Activated CD4-positive, alpha-beta memory T cell treated with anti-CD3 and anti-CD28 coated beads for 36 hours (primary cell): ENCODE data around the gene ANKRD13D. TPM values are rescaled to one million over a fixed set of nuclear protein-coding genes. Genes with fewer than 3 reads are reported as not detected.
A peak's percentile ranks its signal among the peaks of the same experiment; 100 is the strongest.

Experiments
- CTCF ChIA-PET: fragments of 350-600 bp; sonication (Branson Sonifier 250); formaldehyde crosslinking; loops from one replicate; lab custom pipeline; 2021; ENCODE audit warnings: antibody characterized with exemption, inconsistent platforms; lab: Charles Lee
- POLR2A ChIA-PET: fragments of 350-600 bp; sonication (Branson Sonifier 250); formaldehyde crosslinking; loops from one replicate; lab custom pipeline; 2021; ENCODE audit warnings: antibody characterized with exemption; lab: Charles Lee
- DNase-seq: peaks from one replicate; pipeline ENCODE4 v3.0.0-alpha.2; 2020
- H3K27ac Mint-ChIP-seq: one replicate; pipeline ENCODE4 v1.8.0; 2021; ENCODE audit warnings: mixed read lengths
- H3K27me3 Mint-ChIP-seq: one replicate; pipeline ENCODE4 v1.8.0; 2021; ENCODE audit warnings: mixed read lengths
- H3K36me3 Mint-ChIP-seq: one replicate; pipeline ENCODE4 v1.8.0; 2021; ENCODE audit warnings: mixed read lengths
- H3K4me1 Mint-ChIP-seq: one replicate; pipeline ENCODE4 v1.8.0; 2021; ENCODE audit warnings: low read depth, mixed read lengths
- H3K4me3 Mint-ChIP-seq: one replicate; pipeline ENCODE4 v1.8.0; 2021; ENCODE audit warnings: mild to moderate bottlenecking, mixed read lengths
- H3K9me3 Mint-ChIP-seq: one replicate; pipeline ENCODE4 v1.8.0; 2021; ENCODE audit warnings: mixed read lengths
- intact Hi-C: fragments of 100-400 bp; cut with micrococcal nuclease; formaldehyde crosslinking; loops from one replicate; pipeline ENCODE4 v1.15.1; 2023
- total RNA-seq, 2 experiments: library from RNA; stranded (reverse); gene quantifications; one replicate each; pipeline ENCODE4 v1.2.3, GENCODE V29; 2021

Gene ANKRD13D
- total RNA-seq, 2 experiments from 2014 or later, result 85.9 to 89.4 TPM

DNA sequence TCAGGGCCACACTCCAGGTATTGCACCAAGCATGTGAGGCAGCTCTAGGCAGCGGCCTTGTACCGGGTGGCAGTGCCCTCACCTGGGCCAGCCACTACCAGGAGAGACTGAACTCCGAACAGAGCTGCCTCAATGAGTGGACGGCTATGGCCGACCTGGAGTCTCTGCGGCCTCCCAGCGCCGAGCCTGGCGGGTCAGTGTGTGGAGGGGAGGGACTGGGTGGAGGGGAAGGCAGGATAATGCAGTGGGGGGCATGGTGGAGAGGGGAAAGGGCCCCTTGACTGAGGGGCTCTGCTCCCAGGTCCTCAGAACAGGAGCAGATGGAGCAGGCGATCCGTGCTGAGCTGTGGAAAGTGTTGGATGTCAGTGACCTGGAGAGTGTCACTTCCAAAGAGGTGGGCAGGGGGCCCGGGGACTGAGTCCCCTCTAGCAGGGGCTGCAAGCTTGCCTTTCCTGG is 18.5 kb downstream of the ANKRD13D start:
- no peak for DNase-seq

DNA sequence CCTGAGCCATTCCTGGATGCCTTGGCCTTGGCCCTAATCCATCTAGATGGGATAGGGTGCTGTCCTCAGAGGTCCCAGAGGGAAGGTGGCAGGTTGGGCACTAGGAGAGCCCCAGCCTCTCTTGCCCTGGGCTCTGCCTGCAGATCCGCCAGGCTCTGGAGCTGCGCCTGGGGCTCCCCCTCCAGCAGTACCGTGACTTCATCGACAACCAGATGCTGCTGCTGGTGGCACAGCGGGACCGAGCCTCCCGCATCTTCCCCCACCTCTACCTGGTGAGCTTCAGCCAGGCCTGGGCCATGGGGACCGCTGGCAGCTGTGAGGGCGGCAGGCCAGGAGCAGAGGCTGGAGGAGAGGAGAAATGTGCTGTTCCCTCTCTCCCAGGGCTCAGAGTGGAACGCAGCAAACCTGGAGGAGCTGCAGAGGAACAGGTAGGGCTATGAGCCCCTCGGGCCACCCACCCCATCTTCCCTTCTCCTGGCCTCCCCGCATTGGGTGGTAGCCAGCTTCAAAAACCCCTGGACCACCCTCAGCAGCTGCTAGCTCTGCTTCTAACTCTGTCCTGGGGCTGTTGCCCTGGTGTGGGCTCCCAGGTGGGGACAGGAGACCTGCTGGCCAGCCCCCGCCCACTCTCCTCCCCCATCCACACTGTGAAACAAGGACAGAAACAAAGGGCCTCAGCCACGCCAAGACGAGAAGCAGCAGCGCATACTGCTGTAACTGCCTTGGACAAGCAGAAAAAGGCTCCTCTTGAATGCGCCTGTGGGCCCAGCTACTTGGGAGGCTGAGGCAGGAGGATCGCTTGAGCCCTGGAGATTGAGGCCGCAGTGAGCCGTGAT is 19.1 kb downstream of the ANKRD13D start:
- H3K36me3 Mint-ChIP-seq, result no peaks in the 10 kb centered on the region
- H3K4me3 Mint-ChIP-seq, result no peak overlapping the region
- POLR2A ChIA-PET, result no interaction called here
- H3K27me3 Mint-ChIP-seq, result no peaks in the 10 kb centered on the region
- no peak for DNase-seq
- H3K9me3 Mint-ChIP-seq, result no peaks in the 10 kb centered on the region
- H3K27ac Mint-ChIP-seq, result no peak overlapping the region
- CTCF ChIA-PET, result interaction anchor here (0.7 to 2.6 kb wide), 3 partner anchors 9 to 81 kb away, joined by 3 to 10 read pairs (median 3); no protein-coding TSS in a partner anchor
- peaks cover 24% of the 10 kb centered on the region for H3K4me1 Mint-ChIP-seq
- intact Hi-C loops, result no loop called here

More for the DNA sequence above, 18.5 kb downstream of the ANKRD13D start:
- Mint-ChIP-seq H3K36me3 (peaks cover 2% of the 10 kb centered on the region), H3K9me3 (no peaks in the 10 kb centered on the region), H3K4me3 (no peak overlapping the region), H3K4me1 (peaks cover 21% of the 10 kb centered on the region), H3K27ac (no peak overlapping the region), H3K27me3 (no peaks in the 10 kb centered on the region)
- intact Hi-C loops, result no loop called here
- POLR2A ChIA-PET, result no interaction called here
- CTCF ChIA-PET, result interaction anchor here (1.5 to 2.6 kb wide), 2 partner anchors 10 to 44 kb away, joined by 4 to 10 read pairs; no protein-coding TSS in a partner anchor

DNA sequence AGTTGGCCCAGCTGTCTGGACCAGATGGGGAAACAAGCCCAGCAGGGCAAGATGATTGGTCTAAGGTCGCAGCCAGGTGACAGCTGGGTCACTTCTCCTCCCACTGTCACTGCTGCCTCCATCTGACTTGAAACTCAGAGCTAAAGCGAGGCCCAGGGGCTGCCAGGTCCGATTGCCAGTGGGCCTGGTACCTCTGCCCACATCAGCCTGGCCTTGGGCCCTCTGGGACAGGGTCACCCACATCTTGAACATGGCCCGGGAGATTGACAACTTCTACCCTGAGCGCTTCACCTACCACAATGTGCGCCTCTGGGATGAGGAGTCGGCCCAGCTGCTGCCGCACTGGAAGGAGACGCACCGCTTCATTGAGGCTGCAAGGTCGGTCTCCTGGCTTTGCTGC is 20.1 kb downstream of the ANKRD13D start:
- intact Hi-C loops, result no loop called here
- no peak for DNase-seq
- POLR2A ChIA-PET, result no interaction called here
- CTCF ChIA-PET, result interaction anchor here (1.4 kb wide), 1 partner anchor 47 kb away, joined by 3 read pairs; no protein-coding TSS in a partner anchor
- H3K27me3 Mint-ChIP-seq, result no peaks in the 10 kb centered on the region
- H3K4me3 Mint-ChIP-seq, result no peak overlapping the region
- peaks cover 31% of the 10 kb centered on the region for H3K4me1 Mint-ChIP-seq
- H3K36me3 Mint-ChIP-seq, result no peaks in the 10 kb centered on the region
- H3K9me3 Mint-ChIP-seq, result no peaks in the 10 kb centered on the region
- no peak overlapping the region for H3K27ac Mint-ChIP-seq

DNA sequence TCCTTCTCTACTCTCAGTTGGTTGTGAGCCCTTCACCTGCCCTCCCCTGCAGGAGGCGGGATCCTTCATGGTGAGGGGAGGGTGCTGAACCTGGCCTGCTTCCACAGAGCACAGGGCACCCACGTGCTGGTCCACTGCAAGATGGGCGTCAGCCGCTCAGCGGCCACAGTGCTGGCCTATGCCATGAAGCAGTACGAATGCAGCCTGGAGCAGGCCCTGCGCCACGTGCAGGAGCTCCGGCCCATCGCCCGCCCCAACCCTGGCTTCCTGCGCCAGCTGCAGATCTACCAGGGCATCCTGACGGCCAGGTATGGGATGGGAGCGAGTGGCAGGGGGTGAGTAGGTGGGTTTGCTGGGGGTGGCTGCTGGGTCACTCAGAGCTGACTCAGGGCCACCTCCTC is 20.6 kb downstream of the ANKRD13D start:
- no peak overlapping the region for H3K27ac Mint-ChIP-seq
- no peaks in the 10 kb centered on the region for H3K9me3 Mint-ChIP-seq
- CTCF ChIA-PET, result interaction anchor here (1.4 kb wide), 1 partner anchor 47 kb away, joined by 3 read pairs; no protein-coding TSS in a partner anchor
- POLR2A ChIA-PET, result no interaction called here
- DNase-seq, result no peak
- peaks cover 30% of the 10 kb centered on the region for H3K4me1 Mint-ChIP-seq
- intact Hi-C loops, result loop anchor here (10.0 kb wide), 1 partner anchor 225 kb away; no protein-coding TSS in a partner anchor
- no peak overlapping the region for H3K4me3 Mint-ChIP-seq
- H3K36me3 Mint-ChIP-seq, result no peaks in the 10 kb centered on the region
- no peaks in the 10 kb centered on the region for H3K27me3 Mint-ChIP-seq

DNA sequence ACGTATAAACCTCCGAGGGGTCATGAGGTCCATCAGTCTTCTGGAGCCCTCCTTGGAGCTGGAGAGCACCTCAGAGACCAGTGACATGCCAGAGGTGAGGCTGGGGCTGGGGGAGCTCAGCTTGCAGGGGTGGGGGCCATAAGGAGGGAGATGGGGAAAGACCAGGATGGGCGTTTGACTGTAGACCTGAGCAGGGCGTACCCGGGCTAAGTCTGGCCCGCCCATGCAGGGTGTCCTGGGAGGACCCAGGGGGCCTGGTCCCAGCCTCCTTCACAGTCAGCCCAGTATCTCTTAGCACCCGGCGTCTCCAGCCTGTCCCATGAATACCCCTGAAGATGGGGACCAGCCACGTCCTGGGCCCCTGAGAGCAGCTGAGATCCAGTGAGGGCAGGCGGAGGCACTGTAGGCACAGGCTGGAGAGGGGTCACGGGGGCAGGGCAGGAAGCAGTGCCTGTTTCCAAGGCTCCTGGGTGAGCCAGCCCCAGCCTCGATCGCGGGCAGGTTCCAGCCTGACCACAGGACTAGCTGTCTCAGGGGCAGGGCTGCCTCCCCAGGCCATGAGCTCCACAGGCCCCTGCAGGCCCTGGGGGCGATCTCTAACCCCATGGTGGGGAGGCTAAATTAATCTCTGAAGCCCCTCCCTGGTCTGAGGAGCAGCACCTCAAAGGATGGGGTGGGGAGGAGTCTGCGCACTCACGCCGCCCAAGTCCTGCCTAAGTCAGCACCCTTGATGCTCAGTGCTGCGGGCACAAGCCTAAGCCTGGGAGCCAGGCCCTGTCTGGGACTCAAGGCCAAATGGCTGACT is 21.3 kb downstream of the ANKRD13D start:
- no peak overlapping the region for H3K4me3 Mint-ChIP-seq
- POLR2A ChIA-PET, result no interaction called here
- no peaks in the 10 kb centered on the region for H3K27me3 Mint-ChIP-seq

DNA sequence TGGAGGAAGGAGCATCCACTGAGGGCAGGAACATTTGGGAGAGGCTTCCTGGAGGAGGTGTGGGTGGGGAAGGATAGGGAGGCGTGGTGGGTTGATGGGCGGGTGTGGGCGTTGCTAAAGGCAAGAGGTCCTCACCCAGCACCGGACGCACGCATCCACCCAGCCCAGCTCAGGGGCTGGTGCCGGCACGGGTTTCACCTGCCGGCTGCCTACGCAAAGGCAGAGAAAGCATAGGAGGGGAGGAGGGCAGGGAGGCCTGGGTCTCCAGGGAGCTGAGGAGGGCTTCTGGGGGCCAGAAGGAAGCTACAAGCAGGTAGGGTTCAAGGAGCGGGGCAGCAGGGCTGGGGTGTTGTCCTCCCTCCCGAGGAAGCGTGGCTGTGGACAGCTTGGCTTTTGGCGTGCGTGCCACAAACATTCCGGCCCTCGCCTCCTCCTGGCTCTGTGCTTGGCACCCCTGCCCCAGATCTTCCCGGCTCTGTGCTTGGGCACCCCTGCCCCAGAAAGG is 22.0 kb downstream of the ANKRD13D start:
- H3K4me1 Mint-ChIP-seq, result peaks cover 28% of the 10 kb centered on the region
- DNase-seq, result no peak
- POLR2A ChIA-PET, result no interaction called here
- H3K27me3 Mint-ChIP-seq, result no peaks in the 10 kb centered on the region
- CTCF ChIA-PET, result interaction anchor here (2.0 kb wide), 1 partner anchor 49 kb away, joined by 6 read pairs; no protein-coding TSS in a partner anchor
- no peaks in the 10 kb centered on the region for H3K36me3 Mint-ChIP-seq
- no peaks in the 10 kb centered on the region for H3K9me3 Mint-ChIP-seq
- H3K4me3 Mint-ChIP-seq, result no peak overlapping the region
- intact Hi-C loops, result loop anchor here (10.0 kb wide), 1 partner anchor 226 kb away; no protein-coding TSS in a partner anchor
- peak overlapping the region; percentile 56 for H3K27ac Mint-ChIP-seq

More for the DNA sequence above, 21.3 kb downstream of the ANKRD13D start:
- Mint-ChIP-seq H3K9me3 (no peaks in the 10 kb centered on the region), H3K27ac (peak overlapping the region; percentile 56), H3K36me3 (no peaks in the 10 kb centered on the region), H3K4me1 (peaks cover 28% of the 10 kb centered on the region)
- no peak for DNase-seq
- CTCF ChIA-PET, result interaction anchor here (2.0 kb wide), 1 partner anchor 48 kb away, joined by 6 read pairs; no protein-coding TSS in a partner anchor
- intact Hi-C loops, result loop anchor here (10.0 kb wide), 1 partner anchor 226 kb away; no protein-coding TSS in a partner anchor

DNA sequence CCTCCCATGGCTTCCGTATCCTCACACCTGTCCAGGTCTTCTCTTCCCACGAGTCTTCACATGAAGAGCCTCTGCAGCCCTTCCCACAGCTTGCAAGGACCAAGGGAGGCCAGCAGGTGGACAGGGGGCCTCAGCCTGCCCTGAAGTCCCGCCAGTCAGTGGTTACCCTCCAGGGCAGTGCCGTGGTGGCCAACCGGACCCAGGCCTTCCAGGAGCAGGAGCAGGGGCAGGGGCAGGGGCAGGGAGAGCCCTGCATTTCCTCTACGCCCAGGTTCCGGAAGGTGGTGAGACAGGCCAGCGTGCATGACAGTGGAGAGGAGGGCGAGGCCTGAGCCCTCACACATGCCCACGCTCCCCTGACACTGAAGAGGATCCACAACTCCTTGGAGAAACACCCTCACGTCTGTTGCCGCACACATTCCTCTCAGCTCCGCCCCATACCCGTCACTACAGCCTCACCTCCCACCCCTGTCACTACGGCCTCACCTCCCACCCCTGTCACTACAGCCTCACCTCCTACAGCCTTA is 22.5 kb downstream of the ANKRD13D start:
- ChIA-PET CTCF (interaction anchor here (2.0 kb wide), 1 partner anchor 49 kb away, joined by 6 read pairs; no protein-coding TSS in a partner anchor), POLR2A (no interaction called here)
- H3K9me3 Mint-ChIP-seq, result no peaks in the 10 kb centered on the region
- no peaks in the 10 kb centered on the region for H3K36me3 Mint-ChIP-seq
- H3K4me3 Mint-ChIP-seq, result no peak overlapping the region
- peak; percentile 41 for DNase-seq
- intact Hi-C loops, result loop anchor here (10.0 kb wide), 1 partner anchor 227 kb away; no protein-coding TSS in a partner anchor
- H3K4me1 Mint-ChIP-seq, result peaks cover 28% of the 10 kb centered on the region
- no peaks in the 10 kb centered on the region for H3K27me3 Mint-ChIP-seq
- peak overlapping the region; percentile 56 for H3K27ac Mint-ChIP-seq

DNA sequence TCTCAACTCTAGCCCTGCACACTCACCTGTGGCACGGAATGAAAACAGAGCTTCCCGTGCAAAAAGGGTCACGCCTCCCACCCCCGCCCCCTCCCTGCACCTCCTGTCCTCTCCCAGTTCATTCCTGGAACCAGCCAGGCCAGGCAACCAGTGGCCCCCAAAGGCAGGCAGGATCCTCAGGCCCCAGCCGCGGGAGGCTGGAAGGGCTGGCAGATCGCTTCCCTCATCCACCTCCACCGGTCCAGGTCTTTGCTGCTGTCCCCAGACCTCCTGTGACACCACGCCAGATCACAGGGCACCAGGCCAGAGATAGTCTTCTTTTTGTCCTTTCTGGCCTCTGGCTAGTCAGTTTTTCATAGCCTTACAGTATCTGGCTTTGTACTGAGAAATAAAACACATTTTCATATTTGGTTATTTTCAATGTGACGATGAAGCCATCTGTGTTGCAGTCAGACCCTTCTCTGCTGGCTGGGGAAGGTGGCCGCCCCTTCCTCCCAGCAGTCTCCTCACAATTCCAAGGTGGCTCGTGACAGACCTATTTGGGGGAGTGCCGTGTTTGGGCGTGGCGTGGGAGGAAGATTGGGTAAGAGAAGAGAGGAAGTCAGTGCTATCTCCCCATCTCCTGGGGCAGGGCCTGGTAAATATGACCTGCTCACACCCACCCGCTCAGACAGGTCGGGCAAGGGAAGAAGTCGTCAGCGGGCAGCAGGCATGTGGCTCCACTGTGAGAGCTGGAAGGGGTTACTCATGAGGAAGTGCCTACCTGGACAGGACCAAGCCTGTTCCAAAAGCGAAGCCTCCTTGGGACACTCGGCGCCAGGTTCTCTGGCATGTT is 23.3 kb downstream of the ANKRD13D start:
- intact Hi-C loops, result loop anchor here (10.0 kb wide), 1 partner anchor 228 kb away; no protein-coding TSS in a partner anchor
- DNase-seq, result peak; percentile 67
- Mint-ChIP-seq H3K4me3 (no peak overlapping the region), H3K36me3 (no peaks in the 10 kb centered on the region), H3K4me1 (peaks cover 28% of the 10 kb centered on the region), H3K27me3 (no peaks in the 10 kb centered on the region), H3K9me3 (no peaks in the 10 kb centered on the region), H3K27ac (peak overlapping the region; percentile 83)
- ChIA-PET POLR2A (interaction anchor here (0.6 kb wide), 1 partner anchor 456 kb away, joined by 3 read pairs; no protein-coding TSS in a partner anchor), CTCF (interaction anchor here (1.0 to 2.0 kb wide), 3 partner anchors 45 to 70 kb away, joined by 3 to 6 read pairs (median 4); no protein-coding TSS in a partner anchor)

DNA sequence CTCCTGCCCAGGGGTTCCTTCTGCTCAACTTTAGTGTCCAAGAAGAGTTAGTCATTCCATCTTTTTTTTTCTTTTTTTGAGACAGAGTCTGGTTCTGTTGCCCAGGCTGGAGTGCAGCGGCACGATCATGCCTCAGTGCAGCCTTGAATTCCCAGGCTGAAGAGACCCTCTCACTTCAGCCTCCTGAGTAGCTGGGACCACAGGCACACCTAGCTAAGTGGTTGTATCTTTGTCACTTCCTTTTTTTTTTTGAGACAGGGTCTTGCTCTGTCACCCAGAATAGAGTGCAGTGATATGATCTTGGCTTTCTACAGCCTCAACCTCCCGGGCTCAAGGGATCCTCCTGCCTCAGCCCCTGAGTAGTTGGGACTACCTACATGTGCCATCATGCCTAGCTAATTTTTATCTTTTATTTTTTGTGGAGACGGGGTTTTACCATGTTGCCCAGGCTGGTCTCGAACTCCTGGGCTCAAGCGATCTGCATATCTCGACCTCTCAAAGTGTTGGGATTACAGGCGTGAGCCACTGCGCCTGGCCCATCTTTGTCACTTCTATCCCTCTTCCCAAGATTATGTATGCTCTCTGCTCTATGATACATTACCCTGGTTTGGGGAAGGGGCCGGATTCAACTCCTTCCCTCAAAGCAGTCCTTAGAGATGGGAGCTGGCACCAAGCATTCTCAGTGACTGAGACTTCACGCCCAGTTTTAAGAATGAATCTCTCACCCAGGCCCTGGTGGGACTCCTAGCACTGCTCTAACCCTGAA is 24.2 kb downstream of the ANKRD13D start:
- no peak for DNase-seq
- Mint-ChIP-seq H3K36me3 (peaks cover 3% of the 10 kb centered on the region), H3K9me3 (no peaks in the 10 kb centered on the region), H3K4me3 (no peak overlapping the region), H3K27ac (peak overlapping the region; percentile 83), H3K27me3 (no peaks in the 10 kb centered on the region), H3K4me1 (peaks cover 31% of the 10 kb centered on the region)
- ChIA-PET CTCF (interaction anchor here (1.0 to 10.2 kb wide), 4 partner anchors 38 to 69 kb away, joined by 3 to 150 read pairs (median 5); no protein-coding TSS in a partner anchor), POLR2A (interaction anchor here (0.6 to 2.8 kb wide), 2 partner anchors 46 to 457 kb away, joined by 3 to 9 read pairs; partner anchors contain the start of gene GRK2)
- intact Hi-C loops, result loop anchor here (10.0 kb wide), 1 partner anchor 229 kb away; no protein-coding TSS in a partner anchor

DNA sequence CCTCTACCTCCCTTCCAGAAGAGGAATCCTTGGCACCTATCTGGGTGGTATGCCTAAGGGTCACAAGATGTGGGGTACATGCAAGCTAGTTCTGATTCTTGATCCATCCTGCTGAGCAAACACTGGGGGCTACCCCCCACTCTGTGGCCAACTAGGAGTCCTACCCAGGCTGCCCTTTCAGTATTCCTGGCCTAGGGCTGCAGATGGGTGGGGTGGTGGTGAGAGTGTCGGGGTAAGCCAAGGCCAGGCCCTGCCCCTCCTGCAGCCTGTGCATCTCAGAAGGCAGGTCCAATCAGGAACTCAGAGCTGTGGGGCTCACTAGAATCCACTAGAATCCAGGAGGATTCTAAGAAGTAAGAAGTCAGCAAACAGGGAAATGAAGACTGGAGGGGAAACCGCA is 25.1 kb downstream of the ANKRD13D start:
- intact Hi-C loops, result loop anchor here (10.0 kb wide), 1 partner anchor 229 kb away; no protein-coding TSS in a partner anchor
- H3K4me3 Mint-ChIP-seq, result no peak overlapping the region
- no peaks in the 10 kb centered on the region for H3K9me3 Mint-ChIP-seq
- peaks cover 3% of the 10 kb centered on the region for H3K36me3 Mint-ChIP-seq
- peaks cover 38% of the 10 kb centered on the region for H3K4me1 Mint-ChIP-seq
- H3K27me3 Mint-ChIP-seq, result no peaks in the 10 kb centered on the region
- no peak overlapping the region for H3K27ac Mint-ChIP-seq
- ChIA-PET POLR2A (interaction anchor here (1.1 to 2.8 kb wide), 2 partner anchors 8 to 47 kb away, joined by 3 to 9 read pairs; partner anchors contain the start of gene GRK2), CTCF (interaction anchor here (0.7 to 10.2 kb wide), 5 partner anchors 37 to 487 kb away, joined by 3 to 150 read pairs (median 4); no protein-coding TSS in a partner anchor)
- no peak for DNase-seq
